Neutrophil (primary cell): ENCODE measurements around the gene VASH1.

Experiments used
- H3K27ac ChIP-seq: fragments of 200-600 bp; sonication (generic); 2 replicates; pipeline ENCODE4 v1.5.1; 2016; ENCODE audit warnings: mild to moderate bottlenecking, moderate library complexity
- H3K27me3 ChIP-seq: fragments of 200-600 bp; sonication (generic); 2 replicates; pipeline ENCODE4 v1.6.0; 2016; ENCODE audit warnings: mild to moderate bottlenecking
- H3K36me3 ChIP-seq: fragments of 200-600 bp; sonication (generic); 2 replicates; pipeline ENCODE4 v1.5.1; 2017
- H3K4me1 ChIP-seq, 2 experiments: fragments of 200-600 bp in 1 of 2; sonication (generic) in 1 of 2; 1 replicate in 1 of 2; 2 replicates in 1 of 2; pipeline versions ENCODE4 v1.5.1 to v1.6.1; 2013 to 2016; ENCODE audit warnings: low read depth in 1 of 2, low read length in 1 of 2, mild to moderate bottlenecking in 1 of 2, moderate library complexity in 1 of 2; ENCODE audit not compliant: control insufficient read depth in 1 of 2, insufficient read depth in 1 of 2
- H3K4me3 ChIP-seq, 2 experiments: fragments of 200-600 bp in 1 of 2; sonication (generic) in 1 of 2; 1 replicate in 1 of 2; 2 replicates in 1 of 2; pipeline ENCODE4 v1.5.1; 2013 to 2016; ENCODE audit warnings: low read depth in 1 of 2, low read length in 1 of 2, mild to moderate bottlenecking in 1 of 2, moderate library complexity in 1 of 2
- H3K9me3 ChIP-seq: fragments of 200-600 bp; sonication (generic); 2 replicates; pipeline ENCODE4 v1.5.1; 2016
- TF ChIP-seq, protein P1 (sequence below): fragments of 200-600 bp; sonication (generic); IDR thresholded peaks from 2 replicates; pipeline ENCODE4 v1.5.1; 2016; ENCODE audit warnings: antibody characterized with exemption

VASH1 gene

DNA sequence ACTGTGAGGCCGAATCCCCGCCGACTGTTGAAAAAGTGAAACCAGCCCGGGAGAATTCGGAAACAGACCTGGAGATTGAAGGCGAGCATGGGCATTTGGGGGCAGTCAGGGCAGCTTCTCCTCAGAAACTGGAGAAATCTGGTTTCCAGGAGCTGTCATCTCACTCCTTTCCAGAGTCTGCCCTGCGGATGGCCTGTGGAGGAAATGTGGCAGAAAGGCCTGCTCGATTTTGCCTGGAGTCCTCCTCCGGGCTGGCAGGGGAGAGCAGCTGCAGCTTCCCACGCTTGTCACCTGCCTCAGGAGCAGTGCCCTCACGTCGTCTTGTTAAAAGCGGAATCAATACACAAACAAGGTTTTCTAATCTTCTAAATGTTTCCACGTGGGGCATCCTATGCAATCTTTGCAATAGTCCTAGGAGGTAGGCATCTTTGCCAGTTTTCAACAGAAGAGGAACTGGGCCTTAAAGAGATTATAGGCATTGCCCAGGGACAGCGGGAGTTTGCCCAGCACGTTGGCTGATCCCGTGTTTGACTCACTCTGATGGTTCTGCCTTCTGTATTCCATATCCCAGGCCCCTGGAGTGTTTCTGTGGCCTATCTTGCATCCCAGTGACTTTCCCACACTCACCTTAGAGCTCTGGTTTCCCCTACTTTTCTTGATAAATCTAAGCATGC, 67.2 kb downstream of the VASH1 start:
- H3K4me3 ChIP-seq, result no peak overlapping the region
- H3K27ac ChIP-seq, result no peak overlapping the region
- TF ChIP-seq, protein P1, sequence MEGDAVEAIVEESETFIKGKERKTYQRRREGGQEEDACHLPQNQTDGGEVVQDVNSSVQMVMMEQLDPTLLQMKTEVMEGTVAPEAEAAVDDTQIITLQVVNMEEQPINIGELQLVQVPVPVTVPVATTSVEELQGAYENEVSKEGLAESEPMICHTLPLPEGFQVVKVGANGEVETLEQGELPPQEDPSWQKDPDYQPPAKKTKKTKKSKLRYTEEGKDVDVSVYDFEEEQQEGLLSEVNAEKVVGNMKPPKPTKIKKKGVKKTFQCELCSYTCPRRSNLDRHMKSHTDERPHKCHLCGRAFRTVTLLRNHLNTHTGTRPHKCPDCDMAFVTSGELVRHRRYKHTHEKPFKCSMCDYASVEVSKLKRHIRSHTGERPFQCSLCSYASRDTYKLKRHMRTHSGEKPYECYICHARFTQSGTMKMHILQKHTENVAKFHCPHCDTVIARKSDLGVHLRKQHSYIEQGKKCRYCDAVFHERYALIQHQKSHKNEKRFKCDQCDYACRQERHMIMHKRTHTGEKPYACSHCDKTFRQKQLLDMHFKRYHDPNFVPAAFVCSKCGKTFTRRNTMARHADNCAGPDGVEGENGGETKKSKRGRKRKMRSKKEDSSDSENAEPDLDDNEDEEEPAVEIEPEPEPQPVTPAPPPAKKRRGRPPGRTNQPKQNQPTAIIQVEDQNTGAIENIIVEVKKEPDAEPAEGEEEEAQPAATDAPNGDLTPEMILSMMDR, result no peak
- no peaks in the 10 kb centered on the region for H3K9me3 ChIP-seq
- H3K36me3 ChIP-seq, result no peaks in the 10 kb centered on the region
- peaks cover 6% of the 10 kb centered on the region for H3K27me3 ChIP-seq
- no peaks in the 10 kb centered on the region for H3K4me1 ChIP-seq

DNA sequence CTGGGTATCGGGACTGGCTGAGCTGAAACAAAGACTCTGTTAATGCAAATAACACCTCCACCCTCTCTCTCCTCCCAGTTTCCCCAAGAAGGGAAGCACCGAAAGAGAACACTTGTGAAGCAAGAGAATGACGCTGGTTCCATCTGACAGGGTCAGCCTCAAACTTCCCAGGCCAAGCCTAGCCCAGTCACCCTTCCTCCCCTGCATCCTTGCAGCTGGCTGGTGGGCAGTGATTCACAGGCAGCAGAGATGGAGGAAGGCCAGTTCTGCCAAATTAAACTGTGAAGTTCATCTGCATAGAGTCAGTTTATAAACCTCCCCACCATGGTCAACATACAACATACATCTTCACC, 67.7 kb downstream of the VASH1 start:
- Histone ChIP-seq H3K4me1 (no peaks in the 10 kb centered on the region), H3K27ac (no peak overlapping the region), H3K27me3 (peaks cover 6% of the 10 kb centered on the region), H3K9me3 (no peaks in the 10 kb centered on the region), H3K4me3 (no peak overlapping the region), H3K36me3 (no peaks in the 10 kb centered on the region)
- TF ChIP-seq, protein P1, result no peak

DNA sequence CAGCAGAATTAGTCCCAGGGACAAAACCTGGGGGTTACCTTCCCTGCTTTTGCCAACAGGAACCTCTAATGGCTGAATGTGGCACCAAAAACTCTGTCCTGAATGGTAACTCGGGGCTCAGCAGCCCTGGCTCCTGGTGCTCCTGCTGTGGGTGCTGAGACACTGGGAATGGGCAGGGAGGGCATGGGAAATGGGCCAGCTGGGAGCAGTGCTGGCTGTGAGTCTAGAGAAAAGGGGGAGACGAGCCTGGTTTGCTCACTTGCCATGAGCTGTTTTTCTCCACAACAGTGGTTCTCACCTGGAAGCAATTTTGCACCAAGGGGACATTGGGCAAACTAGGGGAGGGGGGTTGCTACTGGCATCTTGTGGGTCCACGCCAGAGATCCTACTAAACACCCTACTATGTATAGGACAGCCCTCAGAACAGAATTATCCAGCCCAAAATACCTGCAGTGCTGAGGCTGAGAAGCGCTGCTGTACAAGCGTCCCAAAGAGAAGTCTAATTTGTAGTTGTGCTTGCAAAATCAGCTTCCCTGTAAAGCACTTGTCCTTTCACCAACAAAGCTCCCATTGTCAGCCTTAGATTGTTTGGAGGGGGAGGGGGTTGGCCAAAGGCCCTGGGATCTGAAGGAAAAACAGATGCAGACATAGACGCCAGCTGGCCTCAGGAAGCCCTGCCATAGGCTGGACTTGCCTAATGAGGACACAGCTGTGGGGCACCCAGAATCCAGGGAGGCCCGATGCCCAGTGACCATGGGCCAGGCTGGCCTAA, 68.6 kb downstream of the VASH1 start:
- H3K4me1 ChIP-seq, result no peaks in the 10 kb centered on the region
- TF ChIP-seq, protein P1, result no peak
- H3K9me3 ChIP-seq, result no peaks in the 10 kb centered on the region
- H3K4me3 ChIP-seq, result no peak overlapping the region
- peaks cover 4% of the 10 kb centered on the region for H3K27me3 ChIP-seq
- H3K27ac ChIP-seq, result no peak overlapping the region
- H3K36me3 ChIP-seq, result no peaks in the 10 kb centered on the region

DNA sequence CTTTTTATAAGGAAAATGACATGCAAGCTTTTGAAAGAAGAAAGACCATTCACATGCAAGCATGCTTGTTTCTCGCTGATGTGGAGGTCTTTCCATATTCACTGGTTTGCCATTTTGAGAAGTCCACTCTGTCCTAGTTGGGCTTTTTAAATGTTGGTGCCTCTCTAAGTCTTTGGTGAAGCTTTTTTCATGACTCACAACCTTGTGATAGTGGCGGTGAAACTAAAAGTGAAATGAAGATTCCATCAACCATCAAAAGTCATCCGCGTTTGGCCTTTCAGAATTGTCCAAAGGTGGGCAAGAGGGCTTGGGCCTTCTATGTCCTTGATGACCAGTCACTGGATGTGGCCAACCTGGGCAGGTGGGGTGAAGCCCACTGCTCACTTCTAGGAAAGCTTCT, 69.3 kb downstream of the VASH1 start:
- no peaks in the 10 kb centered on the region for H3K36me3 ChIP-seq
- H3K9me3 ChIP-seq, result no peaks in the 10 kb centered on the region
- no peak overlapping the region for H3K27ac ChIP-seq
- no peaks in the 10 kb centered on the region for H3K4me1 ChIP-seq
- TF ChIP-seq, protein P1, result no peak
- H3K27me3 ChIP-seq, result no peaks in the 10 kb centered on the region
- H3K4me3 ChIP-seq, result no peak overlapping the region

DNA sequence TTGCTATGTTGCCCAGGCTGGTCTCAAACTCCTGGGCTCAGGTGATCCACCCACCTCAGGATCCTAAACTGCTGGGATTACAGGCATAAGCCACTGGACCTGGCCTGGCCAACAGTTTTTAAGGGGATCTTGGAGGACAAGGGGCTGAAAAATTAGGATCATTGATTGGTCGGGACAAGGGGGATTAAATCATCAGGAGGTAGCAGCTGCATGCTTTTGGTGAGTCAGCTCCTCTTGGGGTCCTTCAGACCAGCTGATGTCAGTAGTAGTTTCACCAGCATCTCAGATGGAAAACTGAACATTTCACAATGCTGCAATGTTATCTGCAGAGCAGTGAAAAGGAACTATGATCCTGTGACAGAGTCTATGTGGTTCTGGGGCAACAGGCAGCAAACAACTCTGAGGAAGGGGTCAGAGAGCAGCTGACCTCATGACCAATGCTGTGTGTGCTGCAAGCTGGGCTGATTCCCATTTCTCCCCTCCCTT, 71.3 kb downstream of the VASH1 start:
- no peaks in the 10 kb centered on the region for H3K4me1 ChIP-seq
- H3K27me3 ChIP-seq, result no peaks in the 10 kb centered on the region
- H3K27ac ChIP-seq, result no peak overlapping the region
- no peak overlapping the region for H3K4me3 ChIP-seq
- no peaks in the 10 kb centered on the region for H3K9me3 ChIP-seq
- TF ChIP-seq, protein P1, result no peak
- no peaks in the 10 kb centered on the region for H3K36me3 ChIP-seq
